SU-DHL-6 (cell line): ENCODE results near the gene CRK.

Experiments
- CTCF ChIP-seq: fragments of 200-600 bp; sonication (generic); IDR thresholded peaks from one replicate; pipeline ENCODE4 v1.5.1; 2017; ENCODE audit warnings: antibody characterized with exemption, mild to moderate bottlenecking, low read length, moderate library complexity; ENCODE audit not compliant: insufficient read depth, poor library complexity, severe bottlenecking
- EZH2phosphoT487 ChIP-seq: fragments of 200-600 bp; sonication (generic), shearing (Covaris generic); conservative IDR thresholded peaks from 2 replicates; pipeline ENCODE4 v1.6.1; 2018; ENCODE audit warnings: mild to moderate bottlenecking, antibody characterized with exemption, low read length, moderate library complexity, mixed read lengths

GRCh38 chr17:1446201-1446600 lies 9.8 kb downstream of the CRK start:
- TF ChIP-seq CTCF (no peak), EZH2phosphoT487 (no peak)
